G401.6 (cell line): Measurements from ENCODE around the gene MYH10.

Experiments used
- FAIRE-seq: peaks from 2 replicates; lab custom pipeline; 2012; peaks lifted over from hg19 to GRCh38; lab: Jason Lieb, UNC

Gene MYH10

DNA sequence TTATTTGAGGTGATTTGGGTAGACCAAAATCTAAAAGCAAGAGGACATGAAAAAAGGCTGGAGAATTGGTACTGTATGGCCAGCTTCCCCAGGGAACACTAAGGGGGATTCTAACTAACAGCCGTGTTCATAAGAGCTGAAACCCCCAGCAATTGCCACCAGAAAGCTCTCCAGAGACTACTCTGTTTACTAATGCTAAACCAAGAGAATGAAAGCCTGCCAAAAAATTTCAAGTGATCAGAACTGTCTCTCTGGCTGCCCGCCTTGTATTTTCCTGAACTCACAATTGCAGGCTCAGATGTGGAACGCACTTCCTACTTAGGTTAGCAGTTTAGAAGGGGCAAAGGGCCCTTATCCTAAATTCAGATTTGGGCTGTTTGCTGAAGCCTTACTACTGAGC is 24.1 kb downstream of the MYH10 start:
- no peak for FAIRE-seq

DNA sequence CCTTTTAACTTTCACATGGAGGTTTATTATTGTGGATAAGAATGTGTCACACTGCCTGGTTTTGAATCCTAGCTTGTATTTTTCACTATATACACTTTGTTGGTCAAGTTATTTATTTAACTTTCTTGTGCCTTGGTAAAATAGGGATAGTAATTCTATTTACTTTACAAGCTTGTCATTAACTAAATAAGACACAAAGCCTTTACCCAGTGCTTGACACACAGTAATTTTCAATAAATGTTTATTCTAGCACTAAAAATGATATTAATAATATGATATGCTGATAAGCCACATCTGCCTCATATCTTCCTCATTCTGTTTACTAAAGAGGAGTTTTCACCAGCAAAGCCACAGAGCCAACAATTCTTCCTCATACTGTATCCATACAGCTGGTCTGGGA is 27.8 kb downstream of the MYH10 start:
- FAIRE-seq: no peak

DNA sequence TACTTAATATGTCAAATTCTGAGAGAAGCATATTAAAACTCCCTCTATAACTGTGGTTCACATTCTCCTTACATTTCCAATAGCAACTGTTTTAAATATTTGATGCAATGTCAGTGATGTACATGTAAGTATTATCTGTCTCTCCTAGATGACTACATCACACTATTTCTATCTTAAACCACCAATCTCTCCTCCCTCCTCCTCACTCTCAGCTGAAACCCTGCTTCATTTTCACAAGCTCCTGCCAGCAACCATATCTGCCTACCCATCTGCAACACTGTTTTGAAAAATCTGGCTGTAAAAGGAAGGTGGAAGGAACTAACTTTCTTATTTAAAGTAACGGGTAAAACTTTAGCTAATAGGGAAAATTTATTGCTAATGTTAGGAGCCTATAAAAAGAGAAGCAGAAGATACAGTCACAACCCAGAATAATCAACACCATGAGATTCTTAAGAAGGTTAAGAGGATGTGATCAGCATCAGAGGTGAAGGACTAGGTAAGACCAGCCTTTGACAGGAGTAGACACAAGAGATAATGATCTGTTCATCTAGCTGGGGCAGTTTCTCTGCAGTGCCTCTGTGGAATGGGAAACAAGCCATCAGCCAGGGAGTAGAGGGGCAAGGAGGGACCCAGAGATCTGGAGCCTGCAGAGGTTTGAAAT is 31.0 kb downstream of the MYH10 start:
- FAIRE-seq: no peak

DNA sequence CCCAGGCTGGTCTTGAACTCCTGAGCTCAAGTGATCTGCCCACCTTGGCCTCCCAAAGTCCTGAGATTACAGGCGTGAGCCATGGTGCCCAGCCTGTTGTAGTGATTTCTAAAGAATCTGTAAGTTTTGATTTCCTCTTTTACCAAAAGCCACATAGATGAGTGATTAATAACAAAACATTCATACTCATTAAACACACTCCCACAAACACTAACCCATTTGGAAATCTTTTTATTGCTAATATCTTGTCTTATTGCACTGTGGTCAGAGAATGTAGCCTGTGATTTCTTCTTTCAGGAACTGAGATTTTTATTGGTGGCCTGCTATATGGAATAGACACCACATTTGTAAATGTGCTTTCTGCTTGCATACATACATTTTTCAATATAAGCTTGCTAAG is 31.6 kb downstream of the MYH10 start:
- FAIRE-seq: no peak

DNA sequence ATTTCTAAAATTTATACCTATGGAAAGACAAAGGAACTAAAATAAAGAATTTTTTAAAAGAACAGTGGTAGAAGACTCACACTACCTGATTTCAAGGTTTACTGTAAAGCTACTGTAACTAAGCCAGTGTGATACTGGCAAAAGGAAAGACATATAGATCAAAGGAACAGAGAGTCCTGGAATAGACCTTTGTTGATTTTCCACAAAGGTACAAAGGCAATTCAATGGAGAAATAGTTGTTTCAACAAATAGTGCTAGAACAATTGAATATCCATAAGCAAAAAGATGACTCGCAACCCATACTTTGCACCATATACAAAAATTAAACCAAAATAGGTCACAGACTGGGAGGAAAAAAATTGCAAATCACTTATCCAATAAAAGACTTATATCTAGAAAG is 36.7 kb downstream of the MYH10 start:
- no peak for FAIRE-seq

DNA sequence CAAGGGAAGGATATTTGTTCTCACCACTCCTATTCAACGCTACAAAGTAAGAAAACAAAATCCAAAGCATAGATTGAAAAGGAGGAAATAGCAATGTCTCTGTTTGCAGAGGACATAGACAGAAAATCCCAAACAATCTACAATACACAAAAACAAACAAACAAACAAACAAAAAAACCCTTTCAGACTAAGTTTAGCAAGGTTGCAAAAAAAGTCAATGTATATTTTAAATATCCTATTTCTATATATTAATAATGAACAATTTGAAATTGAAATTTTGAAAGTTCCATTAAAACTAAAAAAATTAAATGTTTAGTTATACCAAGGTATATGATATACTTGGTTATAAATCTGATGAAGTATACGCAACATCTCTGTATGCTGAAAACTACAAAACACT is 37.2 kb downstream of the MYH10 start:
- peak; percentile 21 for FAIRE-seq

DNA sequence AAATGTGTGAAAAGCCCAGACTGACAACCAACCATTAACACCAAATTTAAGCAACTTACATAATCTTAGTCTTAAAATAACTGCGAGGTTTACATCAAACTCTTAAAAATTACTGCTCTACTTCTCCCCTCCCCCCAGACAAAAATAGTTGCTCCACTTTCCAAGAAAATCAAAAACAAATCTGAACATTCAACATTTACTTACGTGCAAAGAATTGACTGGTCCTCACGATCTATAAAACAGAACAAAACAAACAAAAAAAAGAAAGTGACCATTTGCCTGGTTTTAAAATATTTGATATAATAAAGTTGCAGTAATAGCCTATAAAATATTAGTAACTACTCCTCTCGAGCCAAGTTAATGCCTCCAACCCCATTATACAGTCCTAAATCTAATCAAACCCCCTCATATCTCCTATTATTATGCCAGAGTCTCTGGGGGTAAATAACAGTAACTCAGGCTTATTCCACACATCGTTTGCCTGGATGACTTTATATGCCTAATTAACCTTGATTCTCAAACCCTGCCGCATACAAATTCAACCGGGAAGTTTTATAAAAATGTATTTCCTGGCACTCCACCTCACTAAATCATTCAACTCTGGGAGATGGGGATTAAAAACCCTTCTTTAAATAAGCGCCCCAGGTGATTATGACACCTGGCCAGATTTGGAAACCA is 41.5 kb downstream of the MYH10 start:
- FAIRE-seq: no peak

DNA sequence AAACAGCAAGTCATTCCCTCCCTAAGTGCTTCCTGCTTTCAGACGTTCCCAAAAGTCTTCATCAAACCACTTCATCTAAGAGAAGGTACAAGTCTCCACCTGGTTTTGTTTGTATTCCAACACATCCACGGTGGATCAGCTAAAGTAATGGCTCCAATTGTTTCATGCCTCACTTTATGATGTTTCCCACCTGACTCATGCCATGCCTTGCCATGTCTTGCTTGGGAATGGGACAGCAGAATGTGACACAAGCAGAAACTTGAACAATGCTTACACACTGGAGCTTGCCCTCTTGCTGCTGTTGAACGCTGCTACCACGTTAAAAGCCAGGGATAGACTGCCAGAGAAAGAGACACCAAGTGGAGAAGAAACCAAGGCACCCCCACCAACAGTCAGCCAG is 43.8 kb downstream of the MYH10 start:
- no peak for FAIRE-seq

DNA sequence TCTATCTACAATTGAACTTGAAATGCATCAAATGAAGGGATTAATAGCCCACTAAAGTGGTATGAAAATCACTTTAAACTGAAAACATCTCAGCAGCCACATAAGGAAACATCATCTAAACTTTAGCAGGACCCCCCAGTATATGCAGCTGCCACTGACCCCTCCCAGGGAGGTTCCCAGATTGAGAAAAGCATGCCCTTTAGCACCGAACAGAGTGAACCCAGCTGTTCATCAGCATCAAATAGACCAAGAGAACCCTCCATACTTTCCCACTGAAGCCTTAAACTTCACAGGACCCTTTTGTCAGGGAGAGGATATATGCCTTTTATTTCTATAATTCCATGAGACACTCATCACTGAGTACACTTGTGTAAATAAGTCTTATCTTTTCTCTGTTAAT is 44.6 kb downstream of the MYH10 start:
- FAIRE-seq: no peak

DNA sequence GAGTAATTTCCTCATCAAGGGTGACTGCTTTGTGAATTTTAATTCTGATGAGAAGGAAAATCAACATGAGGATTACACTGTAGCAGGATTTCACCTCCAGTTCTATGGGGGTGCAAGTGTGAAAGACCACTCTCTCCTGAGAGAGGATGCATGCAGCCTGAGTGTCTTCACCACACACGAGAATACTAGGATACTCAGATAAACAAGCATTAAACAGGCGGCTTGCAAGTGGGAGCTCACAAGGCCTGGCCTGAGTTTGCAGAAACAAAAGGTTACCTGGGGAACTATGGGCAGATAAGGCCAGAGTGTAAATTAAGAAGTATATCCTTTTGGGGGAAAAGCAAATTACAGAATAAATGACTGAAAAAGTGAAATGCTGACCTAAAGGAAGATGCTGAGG is 46.6 kb downstream of the MYH10 start:
- FAIRE-seq: no peak

DNA sequence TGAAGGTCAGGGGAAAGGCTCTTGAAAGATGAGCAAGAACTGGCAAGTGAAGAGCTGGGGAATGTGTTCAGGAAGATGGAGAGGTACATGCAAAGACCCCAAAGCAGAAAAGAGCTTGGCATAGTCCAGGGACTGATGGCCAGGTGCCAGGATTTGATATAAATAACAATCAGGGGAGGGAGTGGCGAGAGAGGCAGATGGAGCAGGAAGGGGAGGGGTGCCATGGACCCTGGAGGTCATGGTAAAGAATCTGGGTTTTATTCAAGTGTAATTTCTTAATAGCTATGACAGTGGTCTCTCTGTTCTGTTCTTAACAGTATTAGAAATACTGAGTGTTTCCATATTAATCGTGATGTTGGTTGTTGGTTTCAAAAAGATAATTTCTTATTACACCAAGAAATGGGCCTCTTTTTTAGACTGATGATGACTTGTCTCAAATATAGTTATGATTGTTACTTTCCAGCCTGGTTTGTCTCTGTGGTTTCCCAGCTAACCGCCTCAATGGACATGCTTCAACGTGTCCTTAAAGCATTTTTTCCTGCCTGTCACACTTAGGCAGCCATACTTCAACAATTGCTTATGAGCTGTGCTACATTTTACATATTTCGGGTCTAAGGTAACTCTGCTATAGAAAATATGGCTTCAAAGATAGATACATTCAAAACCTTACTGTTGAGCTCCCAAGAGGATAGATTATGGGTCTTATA is 49.4 kb downstream of the MYH10 start:
- FAIRE-seq: no peak

DNA sequence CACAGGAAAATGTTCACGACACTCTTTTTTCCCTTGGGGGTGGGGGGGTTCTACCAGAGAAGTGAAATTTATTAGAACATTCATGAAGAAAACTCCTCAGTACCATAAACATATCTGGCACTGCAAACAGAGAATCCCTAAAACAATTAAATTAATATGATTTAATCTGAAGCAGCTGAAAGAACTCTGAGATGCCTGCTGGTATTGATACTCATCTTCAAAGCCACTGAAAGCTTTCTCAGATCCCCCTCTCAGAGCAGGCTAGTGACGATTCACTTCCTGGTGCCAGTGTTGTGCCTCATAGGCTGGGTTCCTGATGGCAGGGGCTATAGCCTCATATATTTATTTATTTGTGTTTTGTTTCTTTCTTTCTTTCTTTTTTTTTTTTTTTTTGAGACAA is 52.7 kb downstream of the MYH10 start:
- FAIRE-seq: no peak

DNA sequence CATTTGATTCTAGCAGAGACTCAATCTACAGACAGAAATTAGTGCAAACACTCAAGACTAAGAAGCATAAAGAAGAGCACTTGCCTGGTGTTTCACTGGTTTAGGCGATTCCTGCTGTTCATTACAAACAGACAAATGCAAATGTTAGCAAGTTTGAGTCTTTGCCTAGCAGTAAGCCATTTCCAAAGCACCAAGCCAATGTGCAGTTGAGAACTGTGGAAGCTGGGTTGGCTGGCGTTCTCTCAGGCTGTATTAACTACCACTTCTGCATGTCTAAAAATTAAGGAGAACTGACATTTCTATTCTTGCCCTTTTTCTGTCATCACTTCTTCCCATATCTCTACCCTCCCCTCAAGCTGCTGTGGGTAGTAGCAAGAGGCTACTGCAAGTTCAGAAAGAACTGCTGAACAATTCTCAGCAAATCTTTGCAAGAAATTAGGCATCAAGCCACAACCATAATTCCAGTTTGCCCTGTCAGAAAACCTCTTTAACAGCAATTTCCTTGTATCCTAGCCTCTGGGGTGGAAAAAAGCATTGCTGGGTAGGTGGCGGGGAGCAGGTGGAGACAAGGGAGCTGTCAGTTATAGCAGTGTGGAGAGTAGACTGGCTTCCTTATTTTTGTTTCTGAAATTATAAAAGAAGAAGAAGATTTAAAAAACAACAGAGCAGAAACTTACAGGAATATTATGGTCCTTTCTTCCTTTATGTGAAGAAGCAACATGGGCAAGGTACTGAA is 53.8 kb downstream of the MYH10 start:
- FAIRE-seq: no peak

DNA sequence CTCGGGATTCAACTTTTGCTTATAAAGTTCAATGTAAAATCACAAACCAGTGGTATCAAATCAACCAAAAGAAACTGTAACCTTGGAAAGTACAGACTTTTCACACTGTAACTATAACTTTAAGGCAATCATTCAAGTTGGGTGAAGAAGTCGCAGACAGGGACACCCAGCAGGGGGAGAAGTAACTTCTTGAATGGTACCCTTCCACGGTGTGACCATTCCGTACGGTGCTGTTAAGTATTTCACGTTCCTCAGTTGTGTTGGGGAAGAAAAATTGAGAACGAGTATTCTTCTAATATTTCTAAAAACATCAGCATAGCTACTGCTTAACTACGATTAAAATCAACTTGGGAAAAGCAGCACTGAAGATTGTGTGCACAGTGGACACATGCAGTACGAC is 55.8 kb downstream of the MYH10 start:
- FAIRE-seq: no peak

DNA sequence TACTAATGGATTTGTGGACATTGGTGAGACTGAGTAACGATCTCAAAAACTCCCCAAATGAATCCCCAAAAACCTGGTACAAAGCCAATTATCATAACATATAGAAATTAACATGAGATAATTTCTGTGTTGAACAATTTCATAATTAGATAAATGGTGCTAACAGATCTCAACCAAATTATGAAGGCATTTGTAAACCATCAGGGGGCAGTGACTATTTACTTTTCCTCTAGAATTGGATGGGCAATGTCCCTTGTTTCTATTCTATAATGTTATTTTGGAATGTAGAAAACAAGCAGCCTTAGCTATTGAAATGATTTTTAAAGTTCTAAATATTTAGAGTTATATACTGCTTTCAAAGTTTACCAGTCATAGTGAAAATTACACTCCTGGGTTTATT is 57.8 kb downstream of the MYH10 start:
- FAIRE-seq: peak; percentile 19

DNA sequence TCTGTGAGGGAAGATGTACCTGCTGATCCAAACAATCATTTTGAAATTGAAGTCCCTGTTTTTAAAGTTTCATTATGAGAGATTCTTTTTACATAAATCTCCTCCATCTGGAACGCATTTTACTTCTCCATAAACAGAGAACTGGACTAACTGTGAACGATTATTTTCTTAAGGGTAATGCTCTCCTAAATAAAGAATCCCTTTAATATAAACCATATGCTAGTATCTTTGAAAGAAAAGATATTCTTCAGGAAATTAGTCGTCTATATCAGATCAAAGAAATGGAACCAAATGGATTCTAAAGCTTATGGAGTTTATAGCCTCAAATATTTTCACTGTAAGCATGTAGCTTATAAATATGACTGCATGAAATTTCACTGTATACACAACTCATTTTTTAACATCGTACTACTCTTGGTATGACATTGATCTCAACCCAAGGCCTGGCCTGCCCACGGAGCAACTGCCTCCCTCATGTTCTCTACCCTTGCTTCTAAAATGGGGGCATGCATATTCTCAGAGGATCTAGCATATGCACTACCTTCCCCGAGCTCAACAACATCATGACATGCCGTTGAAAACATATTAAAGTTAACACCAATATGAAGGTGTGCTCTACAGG is 66.4 kb downstream of the MYH10 start:
- no peak for FAIRE-seq

DNA sequence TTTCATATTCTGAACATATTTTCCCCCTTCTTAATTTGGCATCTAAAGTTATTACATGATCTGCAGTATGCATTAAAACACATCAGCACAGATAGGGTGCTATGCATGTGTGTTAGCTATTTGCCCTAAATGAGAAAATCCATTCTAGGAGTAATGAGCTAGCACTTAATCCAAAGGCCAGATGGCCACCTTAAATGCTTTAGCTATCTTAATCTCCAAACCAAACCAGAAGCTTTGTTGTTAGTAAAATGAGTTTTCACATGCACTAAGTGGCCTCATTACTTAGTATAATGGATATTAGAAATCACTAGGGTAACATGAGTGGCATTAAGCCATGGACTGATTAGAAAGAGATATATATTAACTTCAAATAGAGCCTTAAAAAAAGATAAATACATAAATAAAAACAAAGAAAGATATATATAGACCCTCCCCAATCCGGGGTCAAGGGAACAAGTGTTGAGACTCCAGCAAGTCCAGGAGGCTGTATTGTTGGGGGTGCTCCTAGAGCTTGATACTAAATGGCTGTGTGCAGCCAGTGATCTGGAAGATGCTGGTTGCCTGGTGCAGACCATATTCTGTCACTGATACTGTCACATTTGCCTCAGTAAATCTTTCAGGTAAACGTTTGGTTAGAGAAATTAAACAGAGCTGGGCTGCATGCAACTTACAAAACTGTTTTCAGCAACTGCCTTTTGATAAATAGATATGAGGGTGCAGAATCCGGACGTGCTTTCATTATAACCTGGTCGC is 67.3 kb downstream of the MYH10 start:
- no peak for FAIRE-seq

DNA sequence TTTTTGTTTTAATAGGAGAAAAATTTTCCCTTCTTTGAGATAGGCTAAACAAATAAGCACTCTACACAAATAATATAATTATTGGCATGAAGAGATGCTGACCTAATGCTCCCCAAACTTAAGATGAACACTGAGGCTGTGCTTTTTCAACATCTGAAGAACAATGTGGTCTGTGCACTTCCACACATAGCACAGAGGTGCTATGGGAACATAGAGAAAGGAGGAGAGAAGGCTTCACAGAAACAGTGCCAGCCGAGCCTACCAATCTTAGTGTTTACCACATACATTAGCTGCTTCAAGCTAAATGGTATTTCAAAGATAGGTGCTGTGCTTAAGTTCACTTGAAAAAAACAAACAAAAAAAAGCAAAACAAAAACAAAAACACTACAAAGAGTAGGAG is 72.4 kb downstream of the MYH10 start:
- FAIRE-seq: no peak

DNA sequence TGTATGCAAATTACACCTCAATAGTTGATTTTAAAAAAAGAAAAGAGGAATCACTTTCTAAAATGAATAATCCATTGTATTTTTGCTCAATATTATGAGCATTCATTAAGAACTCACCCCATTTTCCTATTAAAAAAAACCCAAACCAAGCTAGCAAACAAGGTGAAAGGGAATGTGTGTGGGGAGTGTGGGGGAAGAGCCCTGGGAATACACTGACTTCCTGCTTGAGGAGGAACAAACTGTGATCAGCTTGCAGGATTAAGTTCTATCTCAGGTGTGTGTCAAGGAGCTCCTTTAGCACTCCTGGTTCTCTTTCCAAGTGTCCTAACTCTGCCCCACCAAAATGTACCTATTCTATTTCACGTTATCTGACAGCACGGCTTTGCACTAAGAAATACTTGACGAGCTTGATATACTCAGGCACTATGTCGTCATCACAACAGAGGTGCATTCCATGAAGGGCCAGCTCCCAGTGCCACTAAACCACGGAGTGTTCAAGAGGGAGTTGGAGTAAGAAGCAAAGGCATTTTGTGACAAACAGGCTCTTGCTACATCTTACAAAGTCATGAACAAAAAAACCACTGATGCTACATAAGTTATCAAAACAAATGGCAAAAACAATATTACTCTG is 73.2 kb downstream of the MYH10 start:
- no peak for FAIRE-seq

DNA sequence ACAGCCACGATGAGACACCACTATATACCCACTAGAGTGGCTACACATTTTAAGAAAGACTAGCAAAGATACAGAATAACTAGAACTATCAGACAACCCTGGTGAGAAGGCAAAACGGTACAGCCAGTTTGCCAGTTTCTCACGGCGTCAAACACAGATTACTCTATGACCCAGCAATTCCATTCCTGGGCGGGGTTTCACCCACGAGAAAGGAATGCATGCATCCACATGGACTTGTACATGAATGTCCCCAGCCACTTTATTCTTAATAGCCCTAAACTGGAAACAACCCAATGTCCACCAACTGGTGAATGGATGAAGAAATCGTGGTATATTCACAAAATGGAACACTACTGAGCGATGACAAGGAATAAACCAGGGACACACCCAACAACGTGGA is 74.5 kb downstream of the MYH10 start:
- FAIRE-seq: no peak

DNA sequence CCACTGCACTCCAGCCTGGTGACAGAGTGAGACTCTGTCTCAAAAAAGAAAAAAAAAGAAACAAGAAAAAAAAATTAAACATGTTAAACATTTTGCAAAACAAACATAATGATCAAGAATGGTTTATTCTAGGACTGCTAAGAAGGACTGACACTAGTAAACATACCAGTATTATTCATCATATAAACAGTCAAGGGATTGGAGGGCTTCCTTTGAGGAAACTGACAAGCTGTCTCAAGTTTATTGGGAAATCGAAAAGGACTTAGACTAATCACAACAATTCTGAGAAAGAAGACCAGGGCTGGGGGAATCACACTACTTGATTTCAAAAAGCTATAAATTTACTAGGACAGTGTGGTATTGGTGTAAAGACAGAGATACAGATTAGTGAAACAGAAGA is 75.5 kb downstream of the MYH10 start:
- no peak for FAIRE-seq
